Uterus (tissue), 4 donors: ENCODE measurements around the gene SHANK2. TPM values are rescaled to one million over a fixed set of nuclear protein-coding genes. Genes with fewer than 3 reads are reported as not detected.

Experiments used
- DNase-seq, 2 donors: peaks; one replicate each; pipeline ENCODE4 v3.0.0-alpha.2; 2019 to 2020
- H3K27ac ChIP-seq, 2 donors: fragments of 200-600 bp; sonication (generic); 1 replicate in 1 of 2; 2 replicates in 1 of 2; pipeline ENCODE4 v1.5.1; 2016 to 2018
- H3K27me3 ChIP-seq, 2 donors: fragments of 200-600 bp; sonication (generic); one replicate each; pipeline ENCODE4 v1.5.1; 2018 to 2019; ENCODE audit warnings: control low read depth in 1 of 2
- H3K36me3 ChIP-seq, 2 donors: fragments of 200-600 bp; sonication (generic); one replicate each; pipeline ENCODE4 v1.5.1; 2019; ENCODE audit warnings: control low read depth in 1 of 2
- H3K4me1 ChIP-seq, 2 donors: fragments of 200-600 bp; sonication (generic); one replicate each; pipeline ENCODE4 v1.5.1; 2018 to 2019; ENCODE audit warnings: control low read depth in 1 of 2
- H3K4me3 ChIP-seq, 2 donors: fragments of 200-600 bp; sonication (generic); 1 replicate in 1 of 2; 2 replicates in 1 of 2; pipeline ENCODE4 v1.5.1; 2018 to 2019; ENCODE audit warnings: mild to moderate bottlenecking in 1 of 2
- H3K9me3 ChIP-seq, 2 donors: fragments of 200-600 bp; sonication (generic); one replicate each; pipeline ENCODE4 v1.5.1; 2019; ENCODE audit warnings: control low read depth in 1 of 2
- CTCF ChIP-seq, 4 experiments: fragments of 200-600 bp in 2 of 4; fragments of 450-650 bp in 2 of 4; sonication (generic) in 2 of 4; IDR thresholded peaks; one replicate each; pipeline ENCODE4 v1.5.1; 2016 to 2019; ENCODE audit warnings: antibody characterized with exemption in 4 of 4, mild to moderate bottlenecking in 2 of 4, moderate library complexity in 1 of 4
- POLR2A ChIP-seq, 2 donors: fragments of 450-650 bp; IDR thresholded peaks; one replicate each; pipeline ENCODE4 v1.6.1; 2016; ENCODE audit warnings: antibody characterized with exemption in 2 of 2, mild to moderate bottlenecking in 1 of 2, moderate library complexity in 1 of 2
- intact Hi-C: fragments of 100-400 bp; cut with DNase I; formaldehyde crosslinking; loops from one replicate; pipeline ENCODE4 v1.15.1; 2023; ENCODE audit warnings: low total_unique reads
- total RNA-seq, 4 donors: library from RNA; depleted of rRNA in 3 of 4; stranded (reverse); fragments of >200 nt in 3 of 4; gene quantifications; one replicate each; pipeline versions ENCODE4 v1.1.0 to v1.2.4, GENCODE V29; 2014 to 2023
- donor health status: DM: yes; HTN: yes; CAD: no.

SHANK2 gene
- total RNA-seq, 4 donors from 2014 or later = 0.51 to 6.8 (median 0.99) TPM

- Histone ChIP-seq H3K27me3 (peaks cover 0 to 6% of the 10 kb centered on the region in 2 donors), H3K27ac (no peak overlapping the region), H3K9me3 (no peaks in the 10 kb centered on the region), H3K4me1 (no peaks in the 10 kb centered on the region), H3K4me3 (no peak overlapping the region), H3K36me3 (no peaks in the 10 kb centered on the region)
- TF ChIP-seq CTCF (IDR thresholded peaks at IDR 0.05) = no peak
- DNase-seq = no peak
- intact Hi-C loops = no loop called here
Observed at GRCh38 chr11:71244116-71244810, 8.1 kb downstream of the SHANK2 start.

- Histone ChIP-seq H3K36me3 (no peaks in the 10 kb centered on the region), H3K4me3 (no peak overlapping the region), H3K9me3 (no peaks in the 10 kb centered on the region), H3K4me1 (no peaks in the 10 kb centered on the region), H3K27me3 (peaks cover 0 to 6% of the 10 kb centered on the region in 2 donors), H3K27ac (no peak overlapping the region)
- TF ChIP-seq CTCF (IDR thresholded peaks at IDR 0.05) = no peak
- TF ChIP-seq POLR2A (IDR thresholded peaks at IDR 0.05) = no peak
- intact Hi-C loops = no loop called here
- DNase-seq = no peak
Observed at GRCh38 chr11:71242391-71242790, 10.0 kb downstream of the SHANK2 start.

- Histone ChIP-seq H3K27ac (no peak overlapping the region), H3K4me1 (no peaks in the 10 kb centered on the region), H3K4me3 (no peak overlapping the region), H3K9me3 (no peaks in the 10 kb centered on the region), H3K36me3 (no peaks in the 10 kb centered on the region), H3K27me3 (peaks cover 0 to 6% of the 10 kb centered on the region in 2 donors)
- intact Hi-C loops = no loop called here
- no peak for DNase-seq
- TF ChIP-seq POLR2A (IDR thresholded peaks at IDR 0.05) (no peak), CTCF (IDR thresholded peaks at IDR 0.05) (no peak)
Observed at GRCh38 chr11:71241721-71242259, 10.6 kb downstream of the SHANK2 start.

GRCh38 chr11:71240865-71241691 is 11.3 kb downstream of the SHANK2 start:
- TF ChIP-seq POLR2A (IDR thresholded peaks at IDR 0.05) (no peak), CTCF (IDR thresholded peaks at IDR 0.05) (no peak)
- no peak overlapping the region for H3K27ac ChIP-seq
- H3K4me3 ChIP-seq = no peak overlapping the region
- DNase-seq = no peak
- no peaks in the 10 kb centered on the region for H3K36me3 ChIP-seq
- intact Hi-C loops = no loop called here
- H3K9me3 ChIP-seq = no peaks in the 10 kb centered on the region
- H3K4me1 ChIP-seq = no peaks in the 10 kb centered on the region
- H3K27me3 ChIP-seq = peaks cover 0 to 6% of the 10 kb centered on the region in 2 donors
